ENCODE measurements around the gene OR4D6. TPM values are rescaled to one million over a fixed set of nuclear protein-coding genes. Genes with fewer than 3 reads are reported as not detected.

The OR4D6 gene
- polyA plus RNA-seq (not detected in 3 replicates), polyA minus RNA-seq (not detected in 3 replicates)
- polyA plus RNA-seq (2011; ENCODE audit: low read depth), result not detected
- polyA plus RNA-seq (2011; cell fraction: cytosol; rRNA removed), result not detected in 2 replicates
- polyA plus RNA-seq (2011; cell fraction: nucleus; rRNA removed), result not detected in 2 replicates
- polyA plus RNA-seq (2012; ENCODE audit: low replicate concordance), result not detected in 2 replicates
- not detected for polyA minus RNA-seq (2011; cell fraction: cytosol; rRNA and poly(A)+ RNA removed)
- polyA minus RNA-seq (2011; cell fraction: nucleus; rRNA and poly(A)+ RNA removed), result not detected in 2 replicates

DNA sequence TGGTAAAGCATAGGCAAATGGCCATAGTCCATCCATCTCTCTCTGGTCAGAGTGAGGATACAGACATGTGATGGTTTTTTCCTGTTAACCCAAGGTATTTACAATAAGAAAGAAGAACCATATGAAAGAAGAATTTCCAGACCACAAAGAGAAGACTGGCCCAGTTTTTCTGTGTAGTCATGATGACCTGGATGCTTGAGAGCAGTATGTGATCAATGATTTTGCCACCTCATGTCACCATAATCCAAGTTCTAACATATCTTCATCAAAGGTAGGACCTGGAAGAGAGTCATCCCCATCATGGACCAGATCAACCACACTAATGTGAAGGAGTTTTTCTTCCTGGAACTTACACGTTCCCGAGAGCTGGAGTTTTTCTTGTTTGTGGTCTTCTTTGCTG is at the start of gene OR4D6:
OR4D6 (plus strand) TSS at position 301 of the 400 bp plus-strand sequence; CDS start at position 301, 0 bp downstream.
- H3K4me3 ChIP-seq (ENCODE audit: control insufficient read depth in 2 of 3, extremely low read depth in 1 of 3, insufficient read depth in 2 of 3, low read depth in 1 of 3, low read length in 3 of 3), result no peak within 1 kb of the TSS
- TF ChIP-seq EZH2 (IDR thresholded peaks at IDR 0.05; ENCODE audit: low read length), result no peak
- TF ChIP-seq, protein P1, sequence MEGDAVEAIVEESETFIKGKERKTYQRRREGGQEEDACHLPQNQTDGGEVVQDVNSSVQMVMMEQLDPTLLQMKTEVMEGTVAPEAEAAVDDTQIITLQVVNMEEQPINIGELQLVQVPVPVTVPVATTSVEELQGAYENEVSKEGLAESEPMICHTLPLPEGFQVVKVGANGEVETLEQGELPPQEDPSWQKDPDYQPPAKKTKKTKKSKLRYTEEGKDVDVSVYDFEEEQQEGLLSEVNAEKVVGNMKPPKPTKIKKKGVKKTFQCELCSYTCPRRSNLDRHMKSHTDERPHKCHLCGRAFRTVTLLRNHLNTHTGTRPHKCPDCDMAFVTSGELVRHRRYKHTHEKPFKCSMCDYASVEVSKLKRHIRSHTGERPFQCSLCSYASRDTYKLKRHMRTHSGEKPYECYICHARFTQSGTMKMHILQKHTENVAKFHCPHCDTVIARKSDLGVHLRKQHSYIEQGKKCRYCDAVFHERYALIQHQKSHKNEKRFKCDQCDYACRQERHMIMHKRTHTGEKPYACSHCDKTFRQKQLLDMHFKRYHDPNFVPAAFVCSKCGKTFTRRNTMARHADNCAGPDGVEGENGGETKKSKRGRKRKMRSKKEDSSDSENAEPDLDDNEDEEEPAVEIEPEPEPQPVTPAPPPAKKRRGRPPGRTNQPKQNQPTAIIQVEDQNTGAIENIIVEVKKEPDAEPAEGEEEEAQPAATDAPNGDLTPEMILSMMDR (optimal IDR thresholded peaks at IDR 0.05 in 1 of 3, IDR thresholded peaks at IDR 0.05 in 1 of 3, conservative IDR thresholded peaks at IDR 0.05 in 1 of 3; ENCODE audit: extremely low read depth in 1 of 3, insufficient read depth in 2 of 3, low read length in 3 of 3), result no peak
- H3K27ac ChIP-seq (ENCODE audit: control insufficient read depth, insufficient read depth, low read length), result no peak within 1 kb of the TSS
- FAIRE-seq, result no peak
- no peaks in the 10 kb centered on the region for H3K27me3 ChIP-seq (ENCODE audit: control insufficient read depth, extremely low read depth, insufficient read depth, low read length)
- H3K9me1 ChIP-seq (ENCODE audit: control insufficient read depth, extremely low read depth, insufficient read depth, low read length), result no peaks in the 10 kb centered on the region
- DNase-seq (ENCODE audit: low read depth, low spot score), result no peak
- H3K4me1 ChIP-seq (ENCODE audit: control insufficient read depth, extremely low read depth, insufficient read depth, low read length), result no peaks in the 10 kb centered on the region
- H2AFZ ChIP-seq (ENCODE audit: control insufficient read depth, low read length), result no peak within 1 kb of the TSS
- no peaks in the 10 kb centered on the region for H3K9me3 ChIP-seq (ENCODE audit: control insufficient read depth, low read depth, low read length)
- no peaks in the 10 kb centered on the region for H3K36me3 ChIP-seq (ENCODE audit: control insufficient read depth in 2 of 2, extremely low read depth in 1 of 2, insufficient read depth in 2 of 2, low read length in 2 of 2)
- dilution Hi-C loops (cut with MboI; ENCODE audit: extremely low pct_ligation_motif_present, low sequenced_read_pairs), result no loop called here
- no peaks in the 10 kb centered on the region for H4K20me1 ChIP-seq (ENCODE audit: control insufficient read depth, extremely low read depth, insufficient read depth, low read length)
- no peak within 1 kb of the TSS for H3K9ac ChIP-seq (ENCODE audit: control insufficient read depth, extremely low read depth, insufficient read depth, low read length)
- no peaks in the 10 kb centered on the region for H3K79me2 ChIP-seq (ENCODE audit: control insufficient read depth, insufficient read depth, low read length)
- H3K4me2 ChIP-seq (ENCODE audit: control insufficient read depth, extremely low read depth, insufficient read depth, low read depth, low read length), result no peak within 1 kb of the TSS

DNA sequence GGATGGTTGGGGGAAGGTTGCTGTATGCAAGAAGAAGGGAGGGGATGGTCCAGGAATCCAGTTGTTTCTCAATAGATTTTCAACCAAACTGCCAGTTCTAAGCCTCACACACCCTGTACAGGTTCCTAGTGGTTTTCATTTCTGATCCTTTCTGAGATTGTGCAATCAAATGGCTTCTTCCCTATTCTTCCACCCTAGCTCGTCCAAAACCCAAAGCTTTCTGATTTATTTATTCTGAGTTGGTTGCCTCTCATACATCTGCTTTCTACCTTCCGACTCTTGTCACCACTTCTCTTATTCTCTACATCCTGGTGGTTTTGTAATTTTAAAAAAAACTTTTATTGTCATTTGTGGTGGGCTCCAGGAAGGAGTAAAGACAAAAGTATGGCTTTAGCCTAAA is 43.1 kb upstream of the OR4D6 start:
- no peak for TF ChIP-seq EZH2 (IDR thresholded peaks at IDR 0.05; ENCODE audit: low read length)
- TF ChIP-seq, protein P1 (optimal IDR thresholded peaks at IDR 0.05 in 1 of 3, IDR thresholded peaks at IDR 0.05 in 1 of 3, conservative IDR thresholded peaks at IDR 0.05 in 1 of 3; ENCODE audit: extremely low read depth in 1 of 3, insufficient read depth in 2 of 3, low read length in 3 of 3), result no peak
- dilution Hi-C loops (cut with MboI; ENCODE audit: extremely low pct_ligation_motif_present, low sequenced_read_pairs), result no loop called here
- Histone ChIP-seq H3K4me2 (ENCODE audit: control insufficient read depth, extremely low read depth, insufficient read depth, low read depth, low read length) (no peak overlapping the region), H3K79me2 (ENCODE audit: control insufficient read depth, insufficient read depth, low read length) (no peaks in the 10 kb centered on the region), H3K9ac (ENCODE audit: control insufficient read depth, extremely low read depth, insufficient read depth, low read length) (no peak overlapping the region), H3K4me1 (ENCODE audit: control insufficient read depth, extremely low read depth, insufficient read depth, low read length) (no peaks in the 10 kb centered on the region), H3K9me1 (ENCODE audit: control insufficient read depth, extremely low read depth, insufficient read depth, low read length) (no peaks in the 10 kb centered on the region), H3K27me3 (ENCODE audit: control insufficient read depth, extremely low read depth, insufficient read depth, low read length) (no peaks in the 10 kb centered on the region), H3K4me3 (ENCODE audit: control insufficient read depth in 2 of 3, extremely low read depth in 1 of 3, insufficient read depth in 2 of 3, low read depth in 1 of 3, low read length in 3 of 3) (no peak overlapping the region), H3K36me3 (ENCODE audit: control insufficient read depth in 2 of 2, extremely low read depth in 1 of 2, insufficient read depth in 2 of 2, low read length in 2 of 2) (no peaks in the 10 kb centered on the region), H4K20me1 (ENCODE audit: control insufficient read depth, extremely low read depth, insufficient read depth, low read length) (no peaks in the 10 kb centered on the region), H3K27ac (ENCODE audit: control insufficient read depth, insufficient read depth, low read length) (no peak overlapping the region), H2AFZ (ENCODE audit: control insufficient read depth, low read length) (no peak overlapping the region), H3K9me3 (ENCODE audit: control insufficient read depth, low read depth, low read length) (no peaks in the 10 kb centered on the region)
- no peak for DNase-seq (ENCODE audit: low read depth, low spot score)
- no peak for FAIRE-seq
